ENCODE results near the gene IGSF3.
A peak's percentile ranks its signal among the peaks of the same experiment; 100 is the strongest.

IGSF3 gene

GRCh38 chr1:116671072-116671760, 3.7 kb upstream of the IGSF3 start:
- TF ChIP-seq MAX (IDR thresholded peaks at IDR 0.05; ENCODE audit: low read depth, low read length) (no peak), MYC (IDR thresholded peaks at IDR 0.05; ENCODE audit: low read depth, low read length) (no peak), POLR2A (IDR thresholded peaks at IDR 0.05; ENCODE audit: extremely low read depth, insufficient read length) (no peak), CTCF (IDR thresholded peaks at IDR 0.05; ENCODE audit: low read depth, low read length) (no peak)
- DNase-seq (ENCODE audit: low read depth) = no peak
- no peak overlapping the region for H3K4me3 ChIP-seq (ENCODE audit: low read depth, low read length)

- TF ChIP-seq MYC (IDR thresholded peaks at IDR 0.05; ENCODE audit: low read depth, low read length) = no peak
- no peak for TF ChIP-seq POLR2A (IDR thresholded peaks at IDR 0.05; ENCODE audit: extremely low read depth, insufficient read length)
- no peak for TF ChIP-seq CTCF (IDR thresholded peaks at IDR 0.05; ENCODE audit: low read depth, low read length)
- no peak for TF ChIP-seq MAX (IDR thresholded peaks at IDR 0.05; ENCODE audit: low read depth, low read length)
- no peak overlapping the region for H3K4me3 ChIP-seq (ENCODE audit: low read depth, low read length)
- DNase-seq (ENCODE audit: low read depth) = no peak
Observed at GRCh38 chr1:116668277-116668676, 744 bp upstream of the IGSF3 start.

GRCh38 chr1:116667078-116667574, 407 bp downstream of the IGSF3 start:
- DNase-seq (ENCODE audit: low read depth) = no peak
- TF ChIP-seq CTCF (IDR thresholded peaks at IDR 0.05; ENCODE audit: low read depth, low read length) = no peak
- TF ChIP-seq MAX (IDR thresholded peaks at IDR 0.05; ENCODE audit: low read depth, low read length) = no peak
- TF ChIP-seq POLR2A (IDR thresholded peaks at IDR 0.05; ENCODE audit: extremely low read depth, insufficient read length) = no peak
- TF ChIP-seq MYC (IDR thresholded peaks at IDR 0.05; ENCODE audit: low read depth, low read length) = no peak

DNA sequence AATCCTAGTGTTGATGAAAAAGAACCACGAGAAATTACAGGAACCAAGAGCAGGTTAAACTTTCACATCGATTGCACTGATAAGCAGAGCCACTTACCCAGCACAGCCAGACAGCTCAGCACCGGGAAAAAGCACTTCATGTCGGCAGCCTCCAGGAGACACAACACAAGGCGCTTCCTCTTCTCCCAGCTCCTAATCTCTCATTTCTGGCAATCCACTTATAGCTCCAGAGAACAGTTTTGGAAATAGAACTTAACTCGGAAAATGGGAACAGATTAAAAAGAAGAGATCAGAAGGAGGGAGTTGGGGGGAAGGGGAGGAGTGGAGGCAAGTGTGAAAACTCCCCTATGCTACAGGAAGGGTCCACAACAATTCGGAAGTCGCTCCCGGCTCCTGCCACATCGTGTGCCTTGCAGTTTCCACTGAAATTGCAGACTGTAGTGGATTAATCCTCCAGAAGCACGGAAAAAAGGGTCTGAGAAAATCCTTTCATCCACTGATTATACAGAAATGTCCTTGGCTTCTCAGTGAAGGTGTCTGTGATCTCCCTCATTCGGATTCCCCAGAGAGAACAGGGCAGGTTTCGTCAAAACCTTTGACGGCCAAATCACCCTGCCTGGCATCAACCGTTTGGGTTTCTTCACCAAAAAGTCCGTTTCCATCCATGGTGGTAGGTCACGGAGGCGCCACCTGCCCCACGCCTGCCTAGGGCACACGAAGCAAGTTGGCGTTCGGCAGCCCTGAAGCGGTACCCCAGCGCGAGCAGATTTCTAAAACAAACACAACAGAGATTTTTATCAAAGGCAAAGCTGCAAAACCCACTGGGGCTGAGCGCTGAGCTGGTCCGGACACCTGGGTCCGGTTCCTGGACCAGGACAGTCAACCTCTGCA, 1.1 kb downstream of the IGSF3 start:
- no peak for DNase-seq (ENCODE audit: low read depth)
- H3K4me3 ChIP-seq (ENCODE audit: low read depth, low read length) = peak overlapping the region; percentile 47

More at GRCh38 chr1:116667078-116667574, 407 bp downstream of the IGSF3 start:
- H3K4me3 ChIP-seq (ENCODE audit: low read depth, low read length) = peak overlapping the region; percentile 47

More for the DNA sequence above, 1.1 kb downstream of the IGSF3 start:
- TF ChIP-seq CTCF (IDR thresholded peaks at IDR 0.05; ENCODE audit: low read depth, low read length) (no peak), MAX (IDR thresholded peaks at IDR 0.05; ENCODE audit: low read depth, low read length) (no peak), POLR2A (IDR thresholded peaks at IDR 0.05; ENCODE audit: extremely low read depth, insufficient read length) (no peak), MYC (IDR thresholded peaks at IDR 0.05; ENCODE audit: low read depth, low read length) (no peak)
